Mesothelial cell of epicardium (in vitro differentiated cells): ENCODE data around the gene SYNE3. TPM values are rescaled to one million over a fixed set of nuclear protein-coding genes. Genes with fewer than 3 reads are reported as not detected.

Experiments
- DNase-seq, 2 experiments: peaks; one replicate each; pipeline ENCODE4 v3.0.0; 2021; ENCODE audit warnings: low spot score in 2 of 2; ENCODE audit not compliant: unreplicated experiment in 2 of 2
- H3K27ac Mint-ChIP-seq: 2 replicates; pipeline ENCODE4 v1.8.0; 2021; ENCODE audit warnings: mixed read lengths
- H3K27me3 Mint-ChIP-seq: 2 replicates; pipeline ENCODE4 v1.8.0; 2021; ENCODE audit warnings: low read depth, mixed read lengths
- H3K36me3 Mint-ChIP-seq: 2 replicates; pipeline ENCODE4 v1.8.0; 2021; ENCODE audit warnings: mixed read lengths
- H3K4me1 Mint-ChIP-seq: 2 replicates; pipeline ENCODE4 v1.8.0; 2021; ENCODE audit warnings: mixed read lengths
- H3K4me3 Mint-ChIP-seq: 2 replicates; pipeline ENCODE4 v1.8.0; 2021; ENCODE audit warnings: mild to moderate bottlenecking, moderate library complexity, mixed read lengths
- H3K9me3 Mint-ChIP-seq: 2 replicates; pipeline ENCODE4 v1.8.0; 2021; ENCODE audit warnings: mixed read lengths
- total RNA-seq: library from RNA; stranded (reverse); gene quantifications from 3 replicates; pipeline ENCODE4 v1.2.1, GENCODE V29; 2021
- TF ChIP-seq, protein P1 (sequence below): fragments of 200-600 bp; sonication (generic); IDR thresholded peaks from one replicate; pipeline ENCODE4 v1.5.0; 2021; ENCODE audit warnings: antibody characterized with exemption; ENCODE audit not compliant: unreplicated experiment

The SYNE3 gene, protein sequence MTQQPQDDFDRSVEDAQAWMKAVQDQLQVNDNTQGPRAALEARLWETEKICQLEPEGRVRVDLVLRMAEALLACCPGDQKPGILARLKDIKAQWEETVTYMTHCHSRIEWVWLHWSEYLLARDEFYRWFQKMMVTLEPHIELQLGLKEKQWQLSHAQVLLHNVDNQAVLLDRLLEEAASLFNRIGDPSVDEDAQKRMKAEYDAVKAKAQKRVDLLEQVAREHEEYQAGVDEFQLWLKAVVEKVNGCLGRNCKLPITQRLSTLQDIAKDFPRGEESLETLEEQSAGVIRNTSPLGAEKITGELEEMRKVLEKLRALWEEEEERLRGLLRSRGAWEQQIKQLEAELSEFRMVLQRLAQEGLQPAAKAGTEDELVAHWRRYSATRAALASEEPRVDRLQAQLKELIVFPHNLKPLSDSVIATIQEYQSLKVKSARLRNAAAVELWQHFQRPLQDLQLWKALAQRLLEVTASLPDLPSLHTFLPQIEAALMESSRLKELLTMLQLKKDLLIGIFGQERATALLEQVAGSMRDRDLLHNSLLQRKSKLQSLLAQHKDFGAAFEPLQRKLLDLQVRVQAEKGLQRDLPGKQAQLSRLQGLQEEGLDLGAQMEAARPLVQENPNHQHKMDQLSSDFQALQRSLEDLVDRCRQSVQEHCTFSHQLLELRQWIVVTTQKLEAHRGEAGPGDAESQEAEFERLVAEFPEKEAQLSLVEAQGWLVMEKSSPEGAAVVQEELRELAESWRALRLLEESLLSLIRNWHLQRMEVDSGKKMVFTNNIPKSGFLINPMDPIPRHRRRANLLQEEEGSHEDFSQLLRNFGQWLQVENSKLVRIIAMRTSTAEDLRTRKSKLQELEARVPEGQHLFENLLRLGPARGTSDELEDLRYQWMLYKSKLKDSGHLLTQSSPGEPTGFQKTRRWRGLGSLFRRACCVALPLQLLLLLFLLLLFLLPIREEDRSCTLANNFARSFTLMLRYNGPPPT
- 1.5 to 1.9 TPM (median 1.6 TPM) in 3 replicates for total RNA-seq

DNA sequence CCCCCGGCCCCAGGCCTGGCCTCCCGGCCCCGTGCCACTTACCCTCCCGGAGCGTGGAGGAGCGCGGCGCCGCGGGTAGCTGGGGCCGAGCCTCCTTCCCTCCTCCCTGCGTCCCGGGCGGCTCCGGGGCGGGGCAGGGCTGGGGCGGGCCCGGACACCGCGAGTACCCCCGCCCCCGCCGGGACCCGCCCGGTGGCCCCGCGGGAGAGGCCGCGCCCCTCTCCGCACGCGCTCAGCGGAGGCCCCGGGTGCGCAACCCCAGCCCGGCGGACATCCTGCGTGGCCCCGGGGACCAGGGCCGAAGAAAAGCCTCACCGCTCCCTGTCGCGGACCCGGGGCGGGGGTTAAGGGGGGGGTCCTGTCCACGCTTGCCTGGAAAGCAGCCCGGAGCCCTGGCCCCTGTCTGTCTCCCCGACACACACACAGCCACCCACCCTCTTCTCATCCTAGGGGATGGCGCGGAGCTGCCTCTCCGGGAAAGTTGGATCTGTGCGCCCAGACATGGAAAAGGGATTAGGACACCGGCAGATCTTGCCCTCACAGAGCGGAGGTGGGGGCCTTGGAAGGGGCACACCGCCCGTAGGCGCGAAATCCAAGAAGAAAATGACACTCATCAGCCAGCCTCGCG, at the start of gene SYNE3:
TSS of gene SYNE3 (minus strand) at position 97 of the 628 bp plus-strand sequence. CDS start 40,829 bp downstream, outside the sequence.
- no peak for DNase-seq
- Mint-ChIP-seq H3K9me3 (no peaks in the 10 kb centered on the region), H3K36me3 (no peaks in the 10 kb centered on the region), H3K27ac (peak within 1 kb of the TSS; percentile 51), H3K27me3 (peaks cover 61% of the 10 kb centered on the region), H3K4me1 (peaks cover 21% of the 10 kb centered on the region), H3K4me3 (peak within 1 kb of the TSS; percentile 70)
- TF ChIP-seq, protein P1, sequence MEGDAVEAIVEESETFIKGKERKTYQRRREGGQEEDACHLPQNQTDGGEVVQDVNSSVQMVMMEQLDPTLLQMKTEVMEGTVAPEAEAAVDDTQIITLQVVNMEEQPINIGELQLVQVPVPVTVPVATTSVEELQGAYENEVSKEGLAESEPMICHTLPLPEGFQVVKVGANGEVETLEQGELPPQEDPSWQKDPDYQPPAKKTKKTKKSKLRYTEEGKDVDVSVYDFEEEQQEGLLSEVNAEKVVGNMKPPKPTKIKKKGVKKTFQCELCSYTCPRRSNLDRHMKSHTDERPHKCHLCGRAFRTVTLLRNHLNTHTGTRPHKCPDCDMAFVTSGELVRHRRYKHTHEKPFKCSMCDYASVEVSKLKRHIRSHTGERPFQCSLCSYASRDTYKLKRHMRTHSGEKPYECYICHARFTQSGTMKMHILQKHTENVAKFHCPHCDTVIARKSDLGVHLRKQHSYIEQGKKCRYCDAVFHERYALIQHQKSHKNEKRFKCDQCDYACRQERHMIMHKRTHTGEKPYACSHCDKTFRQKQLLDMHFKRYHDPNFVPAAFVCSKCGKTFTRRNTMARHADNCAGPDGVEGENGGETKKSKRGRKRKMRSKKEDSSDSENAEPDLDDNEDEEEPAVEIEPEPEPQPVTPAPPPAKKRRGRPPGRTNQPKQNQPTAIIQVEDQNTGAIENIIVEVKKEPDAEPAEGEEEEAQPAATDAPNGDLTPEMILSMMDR, result no peak

DNA sequence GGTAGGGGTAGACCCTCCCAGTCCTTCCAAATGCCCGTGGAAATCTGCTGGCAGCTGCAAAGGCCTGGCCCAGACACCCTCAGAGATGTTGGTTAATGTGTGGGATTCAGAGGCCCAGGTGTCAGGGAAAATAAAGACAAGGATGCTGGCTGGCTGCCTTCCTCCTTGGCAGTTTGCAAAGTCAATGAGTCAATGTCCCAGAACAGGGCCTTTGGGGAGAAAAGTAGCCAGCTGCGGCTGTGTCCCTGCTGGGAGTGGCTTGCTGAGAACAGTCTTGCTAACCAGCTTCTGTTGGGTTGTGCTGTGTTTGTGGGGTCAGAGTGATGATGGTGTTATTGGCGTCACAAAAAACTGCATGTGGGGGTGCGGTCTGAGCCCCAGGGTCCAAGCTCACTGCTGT, 47.6 kb upstream of the SYNE3 start:
- H3K4me3 Mint-ChIP-seq, result no peak overlapping the region
- H3K4me1 Mint-ChIP-seq, result peaks cover 2% of the 10 kb centered on the region
- H3K36me3 Mint-ChIP-seq, result no peaks in the 10 kb centered on the region
- DNase-seq, result no peak
- no peak overlapping the region for H3K27ac Mint-ChIP-seq
- no peaks in the 10 kb centered on the region for H3K9me3 Mint-ChIP-seq
- TF ChIP-seq, protein P1, result no peak
- peaks cover 14% of the 10 kb centered on the region for H3K27me3 Mint-ChIP-seq

DNA sequence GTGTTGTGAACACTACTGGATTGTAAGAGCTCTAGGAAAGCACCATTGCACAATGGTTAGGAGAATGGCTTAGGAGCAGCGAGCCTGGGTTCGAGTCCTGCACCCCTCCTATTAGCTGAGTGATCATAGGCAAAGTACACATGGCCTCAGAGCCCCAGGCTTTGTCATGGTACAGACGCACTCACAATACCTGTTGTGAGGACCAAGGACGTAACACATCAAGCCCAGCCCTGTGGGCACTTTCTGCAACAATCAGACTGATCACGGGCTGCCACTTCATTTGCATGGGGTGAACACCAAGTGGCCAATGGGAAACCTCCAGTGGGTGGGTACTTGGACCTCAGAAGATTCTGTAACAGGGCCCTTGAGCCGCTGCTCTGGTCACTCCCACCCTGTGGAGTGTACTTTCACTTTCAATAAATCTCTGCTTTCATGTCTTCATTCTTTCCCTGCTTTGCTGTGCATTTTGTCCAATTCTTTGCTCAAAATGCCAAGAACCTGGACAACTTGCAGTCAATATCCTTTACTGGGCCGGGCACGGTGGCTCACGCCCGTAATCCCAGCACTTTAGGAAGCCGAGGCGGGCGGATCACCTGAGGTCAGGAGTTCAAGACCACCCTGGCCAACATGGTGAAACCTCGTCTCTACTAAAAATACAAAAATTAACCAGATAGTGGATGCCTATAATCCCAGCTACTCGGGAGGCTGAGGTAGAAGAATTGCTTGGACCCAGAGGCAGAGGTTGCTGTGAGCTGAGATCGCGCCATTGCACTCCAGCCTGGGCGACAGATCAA, 46.6 kb upstream of the SYNE3 start:
- no peaks in the 10 kb centered on the region for H3K9me3 Mint-ChIP-seq
- H3K4me1 Mint-ChIP-seq, result peaks cover 2% of the 10 kb centered on the region
- H3K4me3 Mint-ChIP-seq, result no peak overlapping the region
- H3K27me3 Mint-ChIP-seq, result peaks cover 14% of the 10 kb centered on the region
- no peak overlapping the region for H3K27ac Mint-ChIP-seq
- TF ChIP-seq, protein P1, result no peak
- no peak for DNase-seq
- H3K36me3 Mint-ChIP-seq, result no peaks in the 10 kb centered on the region

DNA sequence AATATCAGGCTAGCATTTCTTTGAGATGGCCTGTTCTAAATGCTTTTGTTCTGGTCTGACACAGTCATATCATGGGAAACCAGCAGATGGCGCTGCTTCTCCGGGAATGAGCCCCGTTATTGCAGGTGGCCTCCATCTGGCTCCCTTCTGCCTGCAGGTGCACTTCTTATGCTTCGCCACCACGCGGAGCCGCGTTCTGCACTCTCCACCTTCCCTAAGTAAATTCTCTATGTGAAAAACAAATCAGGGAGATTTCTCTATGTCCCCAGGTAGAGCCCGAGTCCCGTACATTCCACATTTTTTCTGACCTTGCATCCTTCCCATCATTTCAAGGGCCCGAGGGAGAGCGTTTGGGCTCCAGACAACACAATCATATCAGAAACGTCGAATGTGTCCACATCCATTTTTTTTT, 44.6 kb upstream of the SYNE3 start:
- no peak overlapping the region for H3K27ac Mint-ChIP-seq
- DNase-seq, result peak; percentile 85 to 97
- H3K4me3 Mint-ChIP-seq, result no peak overlapping the region

More for the DNA sequence above, 44.6 kb upstream of the SYNE3 start:
- TF ChIP-seq, protein P1, result peak; percentile 94
- Mint-ChIP-seq H3K27me3 (peaks cover 10% of the 10 kb centered on the region), H3K36me3 (no peaks in the 10 kb centered on the region), H3K9me3 (no peaks in the 10 kb centered on the region), H3K4me1 (peaks cover 2% of the 10 kb centered on the region)
